ENCODE results near the gene YBX2. TPM values are rescaled to one million over a fixed set of nuclear protein-coding genes. Genes with fewer than 3 reads are reported as not detected.
A peak's percentile ranks its signal among the peaks of the same experiment; 100 is the strongest.

The YBX2 gene
- total RNA-seq, 1 donor from 2014 or later = 0.52 TPM

DNA sequence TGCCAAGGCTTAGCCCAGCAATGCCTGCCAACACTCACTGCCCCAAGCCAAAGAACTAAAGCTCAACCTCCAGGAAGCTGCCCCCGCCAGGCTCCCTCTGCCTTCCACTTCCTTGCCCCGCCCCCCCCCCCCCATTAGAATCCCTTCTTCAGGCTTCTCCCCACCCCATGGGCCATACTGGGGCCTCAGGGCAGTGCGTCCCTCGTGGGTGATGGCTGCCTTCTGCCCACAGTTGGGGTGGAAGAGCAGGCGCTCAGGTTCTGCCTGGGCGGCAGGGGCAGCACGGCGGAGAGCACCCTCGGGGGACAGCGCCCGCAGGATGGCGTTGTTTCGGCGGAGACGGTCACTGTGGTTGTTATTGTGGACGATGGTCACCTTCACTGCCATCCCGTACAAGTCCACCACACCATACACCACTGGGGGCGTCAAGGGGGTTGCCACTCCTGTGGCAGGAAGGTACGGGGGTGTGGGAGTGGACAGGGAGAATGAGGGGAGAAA lies 30.6 kb upstream of the YBX2 start:
- Histone ChIP-seq H3K4me3 (ENCODE audit: low read length in 3 of 3) (no peak overlapping the region), H3K9me3 (ENCODE audit: control insufficient read depth in 3 of 3, low read length in 3 of 3) (no peaks in the 10 kb centered on the region), H3K27me3 (ENCODE audit: control insufficient read depth in 3 of 3, insufficient read depth in 3 of 3, low read length in 3 of 3) (no peaks in the 10 kb centered on the region), H3K4me1 (ENCODE audit: control insufficient read depth in 3 of 3, insufficient read depth in 3 of 3, low read length in 3 of 3) (peaks cover 19 to 22% (median 21%) of the 10 kb centered on the region in 3 donors), H3K27ac (ENCODE audit: low read depth, low read length) (no peak overlapping the region), H3K36me3 (ENCODE audit: control insufficient read depth in 3 of 3, insufficient read depth in 3 of 3, low read length in 3 of 3) (peaks cover 61 to 68% (median 63%) of the 10 kb centered on the region in 3 donors), H3K9ac (ENCODE audit: low read depth in 1 of 3, low read length in 3 of 3) (no peak overlapping the region)

- Histone ChIP-seq H3K4me3 (ENCODE audit: low read length in 3 of 3) (no peak overlapping the region), H3K27me3 (ENCODE audit: control insufficient read depth in 3 of 3, insufficient read depth in 3 of 3, low read length in 3 of 3) (no peaks in the 10 kb centered on the region), H3K27ac (ENCODE audit: low read depth, low read length) (no peak overlapping the region), H3K4me1 (ENCODE audit: control insufficient read depth in 3 of 3, insufficient read depth in 3 of 3, low read length in 3 of 3) (peaks cover 14 to 17% (median 17%) of the 10 kb centered on the region in 3 donors), H3K9ac (ENCODE audit: low read depth in 1 of 3, low read length in 3 of 3) (no peak overlapping the region), H3K9me3 (ENCODE audit: control insufficient read depth in 3 of 3, low read length in 3 of 3) (no peaks in the 10 kb centered on the region), H3K36me3 (ENCODE audit: control insufficient read depth in 3 of 3, insufficient read depth in 3 of 3, low read length in 3 of 3) (peaks cover 61 to 69% (median 65%) of the 10 kb centered on the region in 3 donors)
Observed at GRCh38 chr17:7324438-7324779, 30.0 kb upstream of the YBX2 start.

DNA sequence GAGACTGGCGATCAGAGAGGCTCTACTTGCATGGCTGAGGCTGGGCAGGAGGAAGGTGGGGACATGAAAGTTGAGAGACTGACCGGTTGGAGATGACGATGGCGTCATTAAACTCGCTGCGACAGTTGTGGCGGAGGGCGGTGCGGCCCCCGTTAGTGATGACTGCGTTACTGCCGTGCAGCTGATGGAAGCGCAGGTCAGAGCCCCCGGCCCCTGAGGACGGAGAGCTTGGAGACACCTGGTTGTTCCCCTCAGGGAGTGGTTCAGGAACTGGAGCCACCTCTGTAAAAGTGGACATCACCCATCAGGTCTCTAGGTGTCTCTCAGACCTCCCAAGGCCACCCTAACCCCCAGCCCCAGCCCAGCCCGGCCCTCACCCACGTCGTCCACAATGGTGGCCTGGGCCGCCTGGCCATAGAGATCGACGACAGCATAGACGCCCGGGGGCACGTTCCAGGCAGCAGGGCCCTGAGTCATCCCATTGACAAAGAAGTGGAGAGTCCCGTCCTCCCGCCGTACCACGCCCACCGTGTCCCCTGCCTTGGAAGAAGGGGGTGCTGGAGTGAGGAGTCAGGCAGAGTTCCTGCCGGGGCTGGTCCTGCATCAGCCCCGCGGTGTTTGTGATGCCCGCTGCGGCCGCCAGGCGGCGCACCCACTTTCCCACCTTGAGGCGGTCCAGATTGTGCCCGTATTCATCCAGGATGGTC lies 29.4 kb upstream of the YBX2 start:
- H3K9ac ChIP-seq (ENCODE audit: low read depth in 1 of 3, low read length in 3 of 3) = no peak overlapping the region
- H3K36me3 ChIP-seq (ENCODE audit: control insufficient read depth in 3 of 3, insufficient read depth in 3 of 3, low read length in 3 of 3) = peaks cover 64 to 72% (median 68%) of the 10 kb centered on the region in 3 donors
- H3K4me3 ChIP-seq (ENCODE audit: low read length in 3 of 3) = no peak overlapping the region
- H3K27me3 ChIP-seq (ENCODE audit: control insufficient read depth in 3 of 3, insufficient read depth in 3 of 3, low read length in 3 of 3) = no peaks in the 10 kb centered on the region
- no peaks in the 10 kb centered on the region for H3K9me3 ChIP-seq (ENCODE audit: control insufficient read depth in 3 of 3, low read length in 3 of 3)
- H3K27ac ChIP-seq (ENCODE audit: low read depth, low read length) = no peak overlapping the region
- H3K4me1 ChIP-seq (ENCODE audit: control insufficient read depth in 3 of 3, insufficient read depth in 3 of 3, low read length in 3 of 3) = peaks cover 14 to 17% (median 16%) of the 10 kb centered on the region in 3 donors

GRCh38 chr17:7322520-7323194 lies 28.2 kb upstream of the YBX2 start:
- no peak overlapping the region for H3K4me3 ChIP-seq (ENCODE audit: low read length in 3 of 3)
- peaks cover 3 to 5% (median 4%) of the 10 kb centered on the region in 3 donors for H3K4me1 ChIP-seq (ENCODE audit: control insufficient read depth in 3 of 3, insufficient read depth in 3 of 3, low read length in 3 of 3)
- H3K36me3 ChIP-seq (ENCODE audit: control insufficient read depth in 3 of 3, insufficient read depth in 3 of 3, low read length in 3 of 3) = peaks cover 76 to 84% (median 80%) of the 10 kb centered on the region in 3 donors
- no peaks in the 10 kb centered on the region for H3K9me3 ChIP-seq (ENCODE audit: control insufficient read depth in 3 of 3, low read length in 3 of 3)
- no peaks in the 10 kb centered on the region for H3K27me3 ChIP-seq (ENCODE audit: control insufficient read depth in 3 of 3, insufficient read depth in 3 of 3, low read length in 3 of 3)
- H3K27ac ChIP-seq (ENCODE audit: low read depth, low read length) = no peak overlapping the region
- no peak overlapping the region for H3K9ac ChIP-seq (ENCODE audit: low read depth in 1 of 3, low read length in 3 of 3)

- no peak overlapping the region for H3K4me3 ChIP-seq (ENCODE audit: low read length in 3 of 3)
- no peaks in the 10 kb centered on the region for H3K9me3 ChIP-seq (ENCODE audit: control insufficient read depth in 3 of 3, low read length in 3 of 3)
- no peaks in the 10 kb centered on the region for H3K27me3 ChIP-seq (ENCODE audit: control insufficient read depth in 3 of 3, insufficient read depth in 3 of 3, low read length in 3 of 3)
- H3K36me3 ChIP-seq (ENCODE audit: control insufficient read depth in 3 of 3, insufficient read depth in 3 of 3, low read length in 3 of 3) = peaks cover 78 to 86% (median 83%) of the 10 kb centered on the region in 3 donors
- H3K4me1 ChIP-seq (ENCODE audit: control insufficient read depth in 3 of 3, insufficient read depth in 3 of 3, low read length in 3 of 3) = no peaks in the 10 kb centered on the region
- no peak overlapping the region for H3K9ac ChIP-seq (ENCODE audit: low read depth in 1 of 3, low read length in 3 of 3)
- no peak overlapping the region for H3K27ac ChIP-seq (ENCODE audit: low read depth, low read length)
Observed at GRCh38 chr17:7321466-7321865, 27.0 kb upstream of the YBX2 start.

GRCh38 chr17:7318121-7318860 lies 23.9 kb upstream of the YBX2 start:
- no peaks in the 10 kb centered on the region for H3K9me3 ChIP-seq (ENCODE audit: control insufficient read depth in 3 of 3, low read length in 3 of 3)
- H3K4me3 ChIP-seq (ENCODE audit: low read length in 3 of 3) = no peak overlapping the region
- H3K36me3 ChIP-seq (ENCODE audit: control insufficient read depth in 3 of 3, insufficient read depth in 3 of 3, low read length in 3 of 3) = peaks cover 66 to 75% (median 75%) of the 10 kb centered on the region in 3 donors
- no peak overlapping the region for H3K27ac ChIP-seq (ENCODE audit: low read depth, low read length)
- H3K9ac ChIP-seq (ENCODE audit: low read depth in 1 of 3, low read length in 3 of 3) = no peak overlapping the region
- H3K27me3 ChIP-seq (ENCODE audit: control insufficient read depth in 3 of 3, insufficient read depth in 3 of 3, low read length in 3 of 3) = no peaks in the 10 kb centered on the region
- H3K4me1 ChIP-seq (ENCODE audit: control insufficient read depth in 3 of 3, insufficient read depth in 3 of 3, low read length in 3 of 3) = peaks cover 21 to 24% (median 23%) of the 10 kb centered on the region in 3 donors

DNA sequence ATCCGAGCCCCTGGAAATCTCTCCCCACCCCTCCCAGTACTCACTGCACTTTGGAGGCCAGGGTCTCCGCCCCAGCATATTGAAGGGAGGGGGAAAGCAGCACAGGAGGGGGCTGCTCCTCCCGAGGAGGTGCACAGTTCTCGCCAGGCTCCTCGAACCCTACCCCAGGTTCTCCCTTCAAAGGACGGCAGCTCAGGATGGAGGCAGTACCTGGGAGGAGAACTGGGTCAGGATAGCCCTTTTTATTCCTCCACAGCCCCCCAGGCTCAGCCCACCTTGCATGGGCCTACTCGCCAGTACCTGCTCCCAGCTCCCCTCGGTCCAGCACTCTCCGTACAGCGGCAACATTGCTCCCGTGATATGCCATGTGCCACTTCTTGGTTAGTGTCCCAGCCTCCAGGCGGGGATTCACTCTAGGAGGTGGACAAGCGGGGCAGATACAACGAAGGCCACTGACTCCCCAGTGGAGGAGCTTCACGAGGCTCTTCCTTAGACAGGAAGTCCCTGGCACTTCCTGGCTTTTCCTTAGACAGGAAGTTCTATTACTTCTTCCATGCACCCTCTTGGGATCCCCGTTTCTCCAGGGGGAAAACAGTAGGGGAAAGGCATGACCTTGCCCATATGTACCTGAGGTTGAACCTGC lies 22.8 kb upstream of the YBX2 start:
- H3K36me3 ChIP-seq (ENCODE audit: control insufficient read depth in 3 of 3, insufficient read depth in 3 of 3, low read length in 3 of 3) = peaks cover 66 to 75% (median 75%) of the 10 kb centered on the region in 3 donors
- H3K4me1 ChIP-seq (ENCODE audit: control insufficient read depth in 3 of 3, insufficient read depth in 3 of 3, low read length in 3 of 3) = peaks cover 31 to 34% (median 33%) of the 10 kb centered on the region in 3 donors
- no peak overlapping the region for H3K4me3 ChIP-seq (ENCODE audit: low read length in 3 of 3)
- no peaks in the 10 kb centered on the region for H3K9me3 ChIP-seq (ENCODE audit: control insufficient read depth in 3 of 3, low read length in 3 of 3)
- no peak overlapping the region for H3K27ac ChIP-seq (ENCODE audit: low read depth, low read length)
- no peaks in the 10 kb centered on the region for H3K27me3 ChIP-seq (ENCODE audit: control insufficient read depth in 3 of 3, insufficient read depth in 3 of 3, low read length in 3 of 3)
- H3K9ac ChIP-seq (ENCODE audit: low read depth in 1 of 3, low read length in 3 of 3) = no peak overlapping the region

DNA sequence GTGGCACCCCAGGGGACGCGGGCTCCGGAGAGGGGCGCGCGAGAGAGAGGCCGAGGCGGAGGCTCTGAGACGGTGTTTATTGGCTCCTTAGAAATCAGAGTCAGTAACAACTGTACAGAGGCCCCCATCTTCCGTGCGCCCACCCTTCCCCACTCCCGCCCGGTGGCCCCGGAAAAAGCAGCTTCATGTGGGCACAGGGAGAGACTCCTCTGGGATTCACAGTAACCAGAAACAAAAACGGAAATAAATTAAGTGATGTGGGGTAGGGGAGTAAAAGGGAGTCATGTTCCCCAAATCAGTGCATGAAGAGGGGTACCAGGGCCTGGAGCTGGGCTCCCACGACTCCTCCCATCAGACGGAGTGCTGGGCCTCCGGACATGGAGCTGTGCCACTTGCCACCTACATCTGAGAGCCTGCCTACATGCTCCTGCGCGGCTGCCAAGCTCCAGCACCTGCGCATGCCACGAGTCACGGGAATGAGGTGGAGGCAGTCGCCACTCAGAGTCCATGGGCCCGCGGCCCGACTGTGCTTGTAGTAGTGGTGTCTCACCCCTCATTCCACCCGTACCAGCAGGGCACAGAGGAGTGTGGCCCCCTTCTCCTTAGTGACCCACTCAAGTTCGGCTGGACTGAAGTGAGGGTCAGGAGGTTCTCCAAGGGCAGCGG lies 21.3 kb upstream of the YBX2 start:
- Histone ChIP-seq H3K36me3 (ENCODE audit: control insufficient read depth in 3 of 3, insufficient read depth in 3 of 3, low read length in 3 of 3) (peaks cover 62 to 75% (median 71%) of the 10 kb centered on the region in 3 donors), H3K9ac (ENCODE audit: low read depth in 1 of 3, low read length in 3 of 3) (peak overlapping the region; percentile 80 to 93 (median 88)), H3K4me1 (ENCODE audit: control insufficient read depth in 3 of 3, insufficient read depth in 3 of 3, low read length in 3 of 3) (peaks cover 38 to 47% (median 42%) of the 10 kb centered on the region in 3 donors)

More for the DNA sequence above, 21.3 kb upstream of the YBX2 start:
- H3K9me3 ChIP-seq (ENCODE audit: control insufficient read depth in 3 of 3, low read length in 3 of 3) = no peaks in the 10 kb centered on the region
- peak overlapping the region; percentile 83 to 97 (median 92) for H3K4me3 ChIP-seq (ENCODE audit: low read length in 3 of 3)
- H3K27ac ChIP-seq (ENCODE audit: low read depth, low read length) = peak overlapping the region; percentile 89
- no peaks in the 10 kb centered on the region for H3K27me3 ChIP-seq (ENCODE audit: control insufficient read depth in 3 of 3, insufficient read depth in 3 of 3, low read length in 3 of 3)

All from skeletal muscle tissue (tissue), 4 donors.